Glutamatergic neuron (in vitro differentiated cells): ENCODE results near the gene LRRC7. TPM values are rescaled to one million over a fixed set of nuclear protein-coding genes. Genes with fewer than 3 reads are reported as not detected.

Source experiments
- DNase-seq: peaks from one replicate; pipeline ENCODE4 v3.0.0; 2022
- H3K27ac Mint-ChIP-seq: one replicate; pipeline ENCODE4 v1.8.0; 2020; ENCODE audit warnings: mild to moderate bottlenecking, mixed read lengths, inconsistent platforms; ENCODE audit not compliant: unreplicated experiment
- H3K27me3 Mint-ChIP-seq: one replicate; pipeline ENCODE4 v1.8.0; 2020; ENCODE audit warnings: mild to moderate bottlenecking, moderate library complexity, mixed read lengths, inconsistent platforms; ENCODE audit not compliant: unreplicated experiment
- H3K36me3 Mint-ChIP-seq: one replicate; pipeline ENCODE4 v1.8.0; 2020; ENCODE audit warnings: mild to moderate bottlenecking, mixed read lengths, inconsistent platforms; ENCODE audit not compliant: unreplicated experiment
- H3K4me1 Mint-ChIP-seq: one replicate; pipeline ENCODE4 v1.8.0; 2020; ENCODE audit warnings: mild to moderate bottlenecking, low read depth, mixed read lengths, inconsistent platforms; ENCODE audit not compliant: unreplicated experiment
- H3K4me3 Mint-ChIP-seq: one replicate; pipeline ENCODE4 v1.8.0; 2020; ENCODE audit warnings: mild to moderate bottlenecking, mixed read lengths, inconsistent platforms; ENCODE audit not compliant: unreplicated experiment
- H3K9me3 Mint-ChIP-seq: one replicate; pipeline ENCODE4 v1.8.0; 2020; ENCODE audit warnings: mild to moderate bottlenecking, moderate library complexity, mixed read lengths, inconsistent platforms; ENCODE audit not compliant: unreplicated experiment
- total RNA-seq: library from RNA; stranded (reverse); fragmentation: NEBNext Ultra II Directional; extraction: Animal tissue kit (Norgen Biotek cat#: 25700); gene quantifications from one replicate; pipeline ENCODE4 v1.2.1, GENCODE V29; 2021; ENCODE audit not compliant: unreplicated experiment
- TF ChIP-seq, protein P1 (sequence below): fragments of 200-600 bp; sonication (generic); IDR thresholded peaks from one replicate; pipeline ENCODE4 v1.5.0; 2021; ENCODE audit not compliant: partially characterized antibody, unreplicated experiment

LRRC7 gene
- total RNA-seq, 1 donor from 2014 or later = 19.1 TPM

- H3K4me3 Mint-ChIP-seq = no peak overlapping the region
- TF ChIP-seq, protein P1, sequence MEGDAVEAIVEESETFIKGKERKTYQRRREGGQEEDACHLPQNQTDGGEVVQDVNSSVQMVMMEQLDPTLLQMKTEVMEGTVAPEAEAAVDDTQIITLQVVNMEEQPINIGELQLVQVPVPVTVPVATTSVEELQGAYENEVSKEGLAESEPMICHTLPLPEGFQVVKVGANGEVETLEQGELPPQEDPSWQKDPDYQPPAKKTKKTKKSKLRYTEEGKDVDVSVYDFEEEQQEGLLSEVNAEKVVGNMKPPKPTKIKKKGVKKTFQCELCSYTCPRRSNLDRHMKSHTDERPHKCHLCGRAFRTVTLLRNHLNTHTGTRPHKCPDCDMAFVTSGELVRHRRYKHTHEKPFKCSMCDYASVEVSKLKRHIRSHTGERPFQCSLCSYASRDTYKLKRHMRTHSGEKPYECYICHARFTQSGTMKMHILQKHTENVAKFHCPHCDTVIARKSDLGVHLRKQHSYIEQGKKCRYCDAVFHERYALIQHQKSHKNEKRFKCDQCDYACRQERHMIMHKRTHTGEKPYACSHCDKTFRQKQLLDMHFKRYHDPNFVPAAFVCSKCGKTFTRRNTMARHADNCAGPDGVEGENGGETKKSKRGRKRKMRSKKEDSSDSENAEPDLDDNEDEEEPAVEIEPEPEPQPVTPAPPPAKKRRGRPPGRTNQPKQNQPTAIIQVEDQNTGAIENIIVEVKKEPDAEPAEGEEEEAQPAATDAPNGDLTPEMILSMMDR = no peak
- no peaks in the 10 kb centered on the region for H3K4me1 Mint-ChIP-seq
- no peaks in the 10 kb centered on the region for H3K9me3 Mint-ChIP-seq
- H3K27ac Mint-ChIP-seq = no peak overlapping the region
- no peak for DNase-seq
- H3K27me3 Mint-ChIP-seq = no peaks in the 10 kb centered on the region
- no peaks in the 10 kb centered on the region for H3K36me3 Mint-ChIP-seq
These were observed 547.6 kb downstream of the LRRC7 start for GRCh38 chr1:70115315-70115714.

GRCh38 chr1:70117046-70117445, 549.3 kb downstream of the LRRC7 start:
- Mint-ChIP-seq H3K27me3 (no peaks in the 10 kb centered on the region), H3K9me3 (no peaks in the 10 kb centered on the region), H3K4me1 (no peaks in the 10 kb centered on the region), H3K4me3 (no peak overlapping the region), H3K36me3 (no peaks in the 10 kb centered on the region), H3K27ac (no peak overlapping the region)
- no peak for DNase-seq
- TF ChIP-seq, protein P1 = no peak

GRCh38 chr1:70134148-70134547, 566.4 kb downstream of the LRRC7 start:
- no peaks in the 10 kb centered on the region for H3K27me3 Mint-ChIP-seq
- H3K36me3 Mint-ChIP-seq = no peaks in the 10 kb centered on the region
- no peak overlapping the region for H3K4me3 Mint-ChIP-seq
- no peaks in the 10 kb centered on the region for H3K9me3 Mint-ChIP-seq
- no peak for DNase-seq
- TF ChIP-seq, protein P1 = no peak
- H3K4me1 Mint-ChIP-seq = no peaks in the 10 kb centered on the region
- H3K27ac Mint-ChIP-seq = no peak overlapping the region

DNA sequence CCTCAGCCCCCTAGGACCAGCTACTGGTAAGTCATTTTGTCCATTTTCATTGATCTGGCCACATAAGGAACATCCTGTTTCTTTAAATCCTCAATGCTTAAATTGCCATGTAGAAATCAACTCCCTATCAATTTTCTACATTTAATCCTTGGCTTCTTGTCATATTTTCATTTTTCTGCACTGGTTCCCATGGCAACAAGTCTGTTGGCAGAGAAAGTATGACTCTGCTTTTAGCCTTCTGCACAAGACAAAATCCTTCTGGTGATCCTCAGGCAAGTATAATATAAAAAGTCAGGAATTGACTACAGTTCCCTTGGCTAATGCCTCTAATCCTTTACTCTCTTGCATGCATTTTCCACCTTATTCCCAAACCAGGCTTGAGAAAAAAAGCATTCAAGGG, 572.6 kb downstream of the LRRC7 start:
- TF ChIP-seq, protein P1 = no peak
- Mint-ChIP-seq H3K27me3 (no peaks in the 10 kb centered on the region), H3K4me1 (no peaks in the 10 kb centered on the region)

GRCh38 chr1:70140894-70141293, 573.2 kb downstream of the LRRC7 start:
- Mint-ChIP-seq H3K4me1 (no peaks in the 10 kb centered on the region), H3K27ac (no peak overlapping the region), H3K4me3 (no peak overlapping the region), H3K9me3 (no peaks in the 10 kb centered on the region), H3K27me3 (no peaks in the 10 kb centered on the region), H3K36me3 (no peaks in the 10 kb centered on the region)
- DNase-seq = no peak
- TF ChIP-seq, protein P1 = no peak

More for the DNA sequence above, 572.6 kb downstream of the LRRC7 start:
- DNase-seq = no peak
- Mint-ChIP-seq H3K36me3 (no peaks in the 10 kb centered on the region), H3K27ac (peak overlapping the region; percentile 1), H3K4me3 (no peak overlapping the region), H3K9me3 (no peaks in the 10 kb centered on the region)
